GM23338 (cell line): ENCODE results near the gene SNAP47.

Experiments
- CREB1 ChIP-seq: fragments of 250-450 bp; sonication (Bioruptor Pico); IDR thresholded peaks from 2 replicates; pipeline ENCODE4 v1.5.0; 2020; ENCODE audit warnings: low read depth, mild to moderate bottlenecking, moderate library complexity
- EZH2 ChIP-seq: fragments of 200-600 bp; sonication (generic); IDR thresholded peaks from one replicate; pipeline ENCODE4 v1.8.0; 2017; ENCODE audit warnings: antibody characterized with exemption, mild to moderate bottlenecking, low read depth; ENCODE audit not compliant: unreplicated experiment
- EZH2phosphoT487 ChIP-seq: fragments of 200-600 bp; sonication (generic); IDR thresholded peaks from one replicate; pipeline ENCODE4 v1.8.1; 2018; ENCODE audit warnings: antibody characterized with exemption; ENCODE audit not compliant: unreplicated experiment
- JUNB ChIP-seq: IDR thresholded peaks from one replicate; pipeline ENCODE4 v1.6.1; 2016; ENCODE audit warnings: antibody characterized with exemption; ENCODE audit not compliant: unreplicated experiment
- NANOG ChIP-seq: IDR thresholded peaks from 2 replicates; pipeline ENCODE4 v1.6.1; 2016; ENCODE audit warnings: antibody characterized with exemption, borderline replicate concordance
- POLR2AphosphoS5 ChIP-seq: IDR thresholded peaks from 2 replicates; pipeline ENCODE4 v1.6.1; 2016; ENCODE audit warnings: antibody characterized with exemption, low read depth
- STAT1 ChIP-seq: IDR thresholded peaks from one replicate; pipeline ENCODE4 v1.6.1; 2016; ENCODE audit warnings: antibody characterized with exemption; ENCODE audit not compliant: unreplicated experiment
- ZNF114 ChIP-seq: fragments of 250-450 bp; sonication (Bioruptor Pico); IDR thresholded peaks from 2 replicates; pipeline ENCODE4 v1.5.0; 2020; ENCODE audit warnings: mild to moderate bottlenecking, moderate library complexity
- ZNF331 ChIP-seq: fragments of 250-450 bp; sonication (Bioruptor Pico); IDR thresholded peaks from 2 replicates; pipeline ENCODE4 v1.5.0; 2020; ENCODE audit warnings: low read depth, mild to moderate bottlenecking, moderate library complexity
- TF ChIP-seq, protein P1 (sequence below), 2 experiments: fragments of 200-600 bp in 1 of 2; sonication (generic) in 1 of 2; conservative IDR thresholded peaks; 2 replicates each; pipeline versions ENCODE4 v1.5.1 to v1.6.1; 2016 to 2017; ENCODE audit warnings: antibody characterized with exemption in 2 of 2, low read depth in 2 of 2, mild to moderate bottlenecking in 2 of 2, moderate library complexity in 1 of 2
- TF ChIP-seq, protein P2 (sequence below): IDR thresholded peaks from one replicate; pipeline ENCODE4 v1.6.1; 2018; ENCODE audit warnings: antibody characterized with exemption; ENCODE audit not compliant: unreplicated experiment

DNA sequence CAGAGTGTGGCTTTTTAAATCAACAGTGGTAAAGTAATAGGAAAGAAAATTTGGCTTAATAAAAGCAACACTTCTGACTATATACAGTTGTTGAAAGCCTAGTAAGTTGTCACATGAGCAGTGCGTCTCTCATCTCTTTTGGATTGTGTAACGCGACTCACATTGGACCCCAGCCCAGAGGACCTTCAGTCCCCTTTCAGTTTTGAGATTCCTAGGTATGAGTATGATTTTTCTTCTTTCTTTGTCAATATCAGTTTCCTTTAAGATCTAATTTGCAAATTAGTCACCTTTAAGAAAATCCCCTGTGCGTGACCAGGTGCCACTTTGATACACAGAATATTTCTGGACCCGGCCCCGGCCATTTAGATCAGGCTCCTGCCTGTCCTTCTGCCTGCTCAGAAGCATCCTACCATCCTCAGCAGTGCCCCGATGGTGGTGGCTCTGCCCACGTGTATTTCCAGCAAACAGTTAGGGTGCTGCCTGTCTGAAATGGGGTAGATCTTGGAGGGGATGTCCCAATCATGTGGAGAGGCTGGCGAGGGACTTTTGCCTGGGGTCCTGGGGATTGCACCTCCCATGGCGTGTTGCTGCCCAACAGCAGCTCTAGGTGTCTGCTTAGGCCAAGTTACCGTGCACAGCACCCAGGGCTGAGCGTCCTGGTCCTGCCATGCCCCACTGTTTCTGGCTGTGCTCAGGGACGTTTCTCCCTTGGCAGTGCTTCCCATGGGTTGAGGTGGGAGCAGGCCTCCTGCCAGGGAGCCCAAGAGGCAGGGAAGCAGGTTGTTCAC, 21.1 kb downstream of the SNAP47 start:
- TF ChIP-seq, protein P1, sequence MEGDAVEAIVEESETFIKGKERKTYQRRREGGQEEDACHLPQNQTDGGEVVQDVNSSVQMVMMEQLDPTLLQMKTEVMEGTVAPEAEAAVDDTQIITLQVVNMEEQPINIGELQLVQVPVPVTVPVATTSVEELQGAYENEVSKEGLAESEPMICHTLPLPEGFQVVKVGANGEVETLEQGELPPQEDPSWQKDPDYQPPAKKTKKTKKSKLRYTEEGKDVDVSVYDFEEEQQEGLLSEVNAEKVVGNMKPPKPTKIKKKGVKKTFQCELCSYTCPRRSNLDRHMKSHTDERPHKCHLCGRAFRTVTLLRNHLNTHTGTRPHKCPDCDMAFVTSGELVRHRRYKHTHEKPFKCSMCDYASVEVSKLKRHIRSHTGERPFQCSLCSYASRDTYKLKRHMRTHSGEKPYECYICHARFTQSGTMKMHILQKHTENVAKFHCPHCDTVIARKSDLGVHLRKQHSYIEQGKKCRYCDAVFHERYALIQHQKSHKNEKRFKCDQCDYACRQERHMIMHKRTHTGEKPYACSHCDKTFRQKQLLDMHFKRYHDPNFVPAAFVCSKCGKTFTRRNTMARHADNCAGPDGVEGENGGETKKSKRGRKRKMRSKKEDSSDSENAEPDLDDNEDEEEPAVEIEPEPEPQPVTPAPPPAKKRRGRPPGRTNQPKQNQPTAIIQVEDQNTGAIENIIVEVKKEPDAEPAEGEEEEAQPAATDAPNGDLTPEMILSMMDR (conservative IDR thresholded peaks at IDR 0.05; ENCODE audit: low read depth in 2 of 2), result no peak
- no peak for TF ChIP-seq POLR2AphosphoS5
- no peak for TF ChIP-seq NANOG
- TF ChIP-seq EZH2, result no peak
- TF ChIP-seq ZNF114, result no peak
- TF ChIP-seq JUNB, result no peak
- no peak for TF ChIP-seq ZNF331
- TF ChIP-seq, protein P2, sequence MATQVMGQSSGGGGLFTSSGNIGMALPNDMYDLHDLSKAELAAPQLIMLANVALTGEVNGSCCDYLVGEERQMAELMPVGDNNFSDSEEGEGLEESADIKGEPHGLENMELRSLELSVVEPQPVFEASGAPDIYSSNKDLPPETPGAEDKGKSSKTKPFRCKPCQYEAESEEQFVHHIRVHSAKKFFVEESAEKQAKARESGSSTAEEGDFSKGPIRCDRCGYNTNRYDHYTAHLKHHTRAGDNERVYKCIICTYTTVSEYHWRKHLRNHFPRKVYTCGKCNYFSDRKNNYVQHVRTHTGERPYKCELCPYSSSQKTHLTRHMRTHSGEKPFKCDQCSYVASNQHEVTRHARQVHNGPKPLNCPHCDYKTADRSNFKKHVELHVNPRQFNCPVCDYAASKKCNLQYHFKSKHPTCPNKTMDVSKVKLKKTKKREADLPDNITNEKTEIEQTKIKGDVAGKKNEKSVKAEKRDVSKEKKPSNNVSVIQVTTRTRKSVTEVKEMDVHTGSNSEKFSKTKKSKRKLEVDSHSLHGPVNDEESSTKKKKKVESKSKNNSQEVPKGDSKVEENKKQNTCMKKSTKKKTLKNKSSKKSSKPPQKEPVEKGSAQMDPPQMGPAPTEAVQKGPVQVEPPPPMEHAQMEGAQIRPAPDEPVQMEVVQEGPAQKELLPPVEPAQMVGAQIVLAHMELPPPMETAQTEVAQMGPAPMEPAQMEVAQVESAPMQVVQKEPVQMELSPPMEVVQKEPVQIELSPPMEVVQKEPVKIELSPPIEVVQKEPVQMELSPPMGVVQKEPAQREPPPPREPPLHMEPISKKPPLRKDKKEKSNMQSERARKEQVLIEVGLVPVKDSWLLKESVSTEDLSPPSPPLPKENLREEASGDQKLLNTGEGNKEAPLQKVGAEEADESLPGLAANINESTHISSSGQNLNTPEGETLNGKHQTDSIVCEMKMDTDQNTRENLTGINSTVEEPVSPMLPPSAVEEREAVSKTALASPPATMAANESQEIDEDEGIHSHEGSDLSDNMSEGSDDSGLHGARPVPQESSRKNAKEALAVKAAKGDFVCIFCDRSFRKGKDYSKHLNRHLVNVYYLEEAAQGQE, result no peak
- no peak for TF ChIP-seq CREB1 (CRISPR knock-in tag)
- TF ChIP-seq STAT1, result no peak
- TF ChIP-seq EZH2phosphoT487, result no peak
